Ectodermal cell (in vitro differentiated cells): ENCODE results near the gene TAAR6.
"Not testable (repeated sequence)": the region's sequence is repeated elsewhere in the genome, so short reads cannot be mapped to it uniquely, and the experiment has no call there.

Source experiments
- H3K27ac ChIP-seq: 2 replicates; pipeline ENCODE4 v1.7.0; 2013; ENCODE audit warnings: mild to moderate bottlenecking, low read depth, low read length; ENCODE audit not compliant: insufficient read depth, poor library complexity, severe bottlenecking
- H3K27me3 ChIP-seq: 2 replicates; pipeline ENCODE4 v1.7.0; 2013; ENCODE audit warnings: mild to moderate bottlenecking, low read length; ENCODE audit not compliant: insufficient read depth, control insufficient read depth, poor library complexity, severe bottlenecking
- H3K36me3 ChIP-seq: one replicate; pipeline ENCODE4 v1.7.0; 2013; ENCODE audit warnings: low read length; ENCODE audit not compliant: control insufficient read depth, insufficient read depth
- H3K4me1 ChIP-seq: one replicate; pipeline ENCODE4 v1.7.0; 2013; ENCODE audit warnings: low read length; ENCODE audit not compliant: control insufficient read depth, insufficient read depth
- H3K4me3 ChIP-seq: 2 replicates; pipeline ENCODE4 v1.7.0; 2013; ENCODE audit warnings: low read depth, low read length, control low read depth; ENCODE audit not compliant: insufficient read depth
- H3K9me3 ChIP-seq: 2 replicates; pipeline ENCODE4 v1.7.0; 2013; ENCODE audit warnings: mild to moderate bottlenecking, low read length, moderate library complexity; ENCODE audit not compliant: control insufficient read depth
- WGBS, 2 experiments: methylation state at CpG; one replicate each; pipeline ENCODE4 v1.1.7; 2013; ENCODE audit warnings: missing lambda C conversion rate in 2 of 2; 5-methylcytosine and 5-hydroxymethylcytosine counted together

Gene TAAR6

DNA sequence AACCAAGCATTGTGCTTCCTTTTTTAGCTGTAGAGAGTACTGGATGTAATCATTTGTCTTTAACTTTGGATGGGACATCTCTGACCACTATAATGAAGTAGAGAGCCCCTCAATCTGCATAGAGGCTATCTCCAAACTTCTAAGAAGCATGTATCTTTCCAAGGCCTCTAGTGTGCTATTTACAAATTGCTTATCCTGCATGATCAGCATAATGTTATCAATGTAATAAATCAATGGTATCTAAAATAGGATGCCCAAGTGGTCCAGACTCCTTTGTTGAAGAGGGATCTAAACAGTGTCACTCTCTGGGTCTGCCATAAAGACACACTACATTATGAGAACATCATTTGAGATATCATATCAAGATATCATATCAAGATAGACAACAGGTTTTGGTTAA lies 25.3 kb upstream of the TAAR6 start:
- Histone ChIP-seq H3K27me3 (no peaks in the 10 kb centered on the region), H3K4me1 (peaks cover 4% of the 10 kb centered on the region), H3K4me3 (no peak overlapping the region), H3K9me3 (no peaks in the 10 kb centered on the region), H3K27ac (no peak overlapping the region), H3K36me3 (no peaks in the 10 kb centered on the region)

DNA sequence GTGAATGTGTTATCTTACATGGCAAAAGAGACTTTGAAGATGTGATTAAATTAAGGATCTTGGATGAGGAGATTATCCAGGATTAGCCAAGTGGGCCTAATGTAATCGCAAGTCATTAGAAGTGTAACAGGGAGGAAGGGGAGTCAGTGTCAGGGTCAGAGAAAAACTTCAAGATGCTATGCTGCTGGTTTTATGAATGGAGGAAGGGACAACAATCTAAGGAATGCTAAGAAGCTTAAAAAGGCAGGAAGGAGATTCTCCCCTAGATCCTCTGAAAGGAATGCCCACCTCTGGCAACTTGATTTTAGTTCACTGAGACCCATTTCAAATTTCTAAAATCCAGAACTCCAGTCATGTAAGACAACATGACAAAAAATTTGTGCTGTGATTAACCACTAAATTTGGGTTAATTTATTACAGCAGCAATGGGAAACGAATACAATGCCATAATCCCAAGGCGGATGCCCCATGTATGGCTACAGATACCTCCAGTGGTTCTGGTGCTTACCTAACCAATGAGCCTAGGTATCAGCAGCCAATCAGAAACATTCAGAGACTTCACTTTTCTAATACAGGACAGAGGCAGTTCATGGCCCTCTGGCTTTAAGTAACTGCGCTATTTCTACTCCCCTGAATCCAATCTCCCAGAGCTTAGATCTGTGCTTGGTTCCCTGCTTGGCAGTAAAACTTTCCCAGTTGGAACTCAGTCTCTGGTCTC lies 21.2 kb upstream of the TAAR6 start:
- Histone ChIP-seq H3K4me3 (no peak overlapping the region), H3K36me3 (no peaks in the 10 kb centered on the region), H3K27ac (no peak overlapping the region), H3K4me1 (peaks cover 4% of the 10 kb centered on the region), H3K27me3 (no peaks in the 10 kb centered on the region), H3K9me3 (no peaks in the 10 kb centered on the region)
- WGBS, 2 experiments: 91 to 92% methylated on average over 4 of the region's 4 CpGs

DNA sequence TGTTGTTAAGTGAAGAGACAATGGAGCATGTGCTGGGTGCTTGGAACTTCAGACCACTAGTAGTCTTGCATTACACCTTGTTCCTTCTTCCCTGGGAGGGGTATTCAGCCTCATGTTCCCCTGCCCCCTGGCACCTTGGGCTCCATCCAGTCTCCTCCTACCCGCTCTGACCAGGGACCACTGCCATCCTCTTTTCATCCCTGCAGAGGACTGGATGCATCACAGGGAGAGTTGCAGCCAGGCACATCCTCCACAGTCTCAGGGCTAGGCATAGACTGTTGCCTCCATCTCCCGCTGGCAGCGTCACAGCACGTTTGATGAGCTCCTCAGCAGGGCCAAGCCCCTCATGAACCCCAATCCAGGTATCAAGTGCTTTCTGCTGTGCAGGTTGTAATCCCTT lies 18.9 kb upstream of the TAAR6 start:
- no peak overlapping the region for H3K4me3 ChIP-seq
- H3K36me3 ChIP-seq: no peaks in the 10 kb centered on the region
- H3K27ac ChIP-seq: no peak overlapping the region
- peaks cover 4% of the 10 kb centered on the region for H3K4me1 ChIP-seq
- no peaks in the 10 kb centered on the region for H3K27me3 ChIP-seq
- 80 to 87% methylated on average over 4 of the region's 4 CpGs for WGBS, 2 experiments
- no peaks in the 10 kb centered on the region for H3K9me3 ChIP-seq

DNA sequence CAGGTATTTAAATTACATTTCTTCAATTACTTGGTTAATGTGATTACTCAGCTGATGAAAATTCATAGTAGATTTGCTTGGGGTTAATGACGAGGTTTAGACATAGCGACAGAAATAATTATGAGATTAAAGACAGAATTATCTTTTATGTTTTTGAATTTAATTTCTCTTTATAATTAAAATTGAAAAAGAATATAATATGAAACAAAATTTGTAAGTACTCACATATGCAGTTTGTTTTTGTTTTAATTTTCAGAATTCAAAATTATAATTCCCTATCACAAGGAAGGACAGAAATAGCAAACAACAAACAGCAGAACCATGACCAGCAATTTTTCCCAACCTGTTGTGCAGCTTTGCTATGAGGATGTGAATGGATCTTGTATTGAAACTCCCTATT lies 17.8 kb upstream of the TAAR6 start, which contains the start of gene TAAR8:
TSS of gene TAAR8 (plus strand) at position 301 of the 400 bp plus-strand sequence. CDS start at position 322, 21 bp downstream.
- no peaks in the 10 kb centered on the region for H3K27me3 ChIP-seq
- no peak within 1 kb of the TSS for H3K27ac ChIP-seq
- H3K4me3 ChIP-seq: no peak within 1 kb of the TSS
- peaks cover 4% of the 10 kb centered on the region for H3K4me1 ChIP-seq
- no peaks in the 10 kb centered on the region for H3K36me3 ChIP-seq
- WGBS, 2 experiments: 100% methylated on average over 2 of the region's 2 CpGs; no CpG with 5 or more reads in 1 of the 2 experiments
- no peaks in the 10 kb centered on the region for H3K9me3 ChIP-seq

DNA sequence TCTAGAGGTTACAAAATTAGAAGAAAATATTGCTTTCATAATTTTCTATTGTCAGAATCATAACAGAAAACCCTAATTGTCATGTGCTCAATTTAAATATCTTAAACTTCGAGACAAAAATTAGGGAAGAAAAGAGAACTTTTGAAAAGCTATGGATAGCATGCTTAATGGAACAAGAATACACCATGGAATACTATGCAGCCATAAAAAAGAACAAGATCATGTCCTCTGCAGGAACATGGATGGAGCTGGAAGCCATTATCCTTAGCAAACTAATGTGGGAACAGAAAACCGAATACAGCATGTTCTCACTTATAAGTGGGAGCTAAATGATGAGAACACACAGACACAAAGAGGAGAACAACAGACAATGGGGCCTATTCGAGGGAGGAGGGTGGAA lies 10.0 kb upstream of the TAAR6 start:
- H3K4me3 ChIP-seq, H3K4me1 ChIP-seq, H3K36me3 ChIP-seq, H3K27me3 ChIP-seq, H3K9me3 ChIP-seq, H3K27ac ChIP-seq: not testable (repeated sequence)
- WGBS, 2 experiments: 83 to 95% methylated on average over 3 of the region's 3 CpGs

DNA sequence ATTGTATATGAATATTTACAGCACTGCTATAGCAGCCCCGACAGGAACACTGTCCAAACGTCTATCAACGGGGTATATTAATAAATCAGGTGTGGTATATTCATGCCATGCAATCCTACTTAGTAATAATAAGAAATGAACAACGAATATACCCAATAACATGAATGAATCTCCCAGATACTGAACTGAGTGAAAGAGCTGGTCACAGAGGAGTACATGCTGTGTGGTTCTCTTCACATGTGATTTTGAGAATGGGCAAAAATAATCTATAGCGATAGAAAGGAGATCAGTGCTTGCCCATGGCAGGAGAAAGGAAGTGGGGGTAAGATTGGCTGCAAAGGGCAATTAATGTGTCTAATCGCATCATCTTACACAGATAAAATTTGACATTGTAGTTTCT lies 3.7 kb upstream of the TAAR6 start:
- Histone ChIP-seq H3K9me3 (no peaks in the 10 kb centered on the region), H3K4me1 (no peaks in the 10 kb centered on the region), H3K36me3 (no peaks in the 10 kb centered on the region), H3K27ac (no peak overlapping the region), H3K27me3 (no peaks in the 10 kb centered on the region), H3K4me3 (no peak overlapping the region)
- 100% methylated on average over 1 to 4 of the region's 6 CpGs for WGBS, 2 experiments

DNA sequence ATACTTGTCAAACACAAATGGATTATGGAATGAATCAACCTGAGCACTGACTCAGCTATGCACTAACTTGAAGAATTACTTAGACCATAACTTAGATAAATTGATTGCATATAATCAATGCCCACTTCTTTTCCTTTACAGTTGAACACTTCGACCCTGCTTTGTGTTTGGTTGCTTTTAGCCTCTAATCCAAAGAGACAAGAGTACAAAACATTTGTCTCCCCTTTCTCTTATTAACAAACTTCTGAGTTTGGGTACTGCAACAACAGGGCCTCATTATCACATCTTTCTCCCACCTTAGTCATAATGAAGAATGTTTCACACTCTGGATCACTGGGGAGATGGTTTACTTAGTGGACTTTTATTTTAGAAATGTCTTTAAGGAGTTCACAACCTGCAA lies 2.6 kb upstream of the TAAR6 start:
- Histone ChIP-seq H3K4me1 (no peaks in the 10 kb centered on the region), H3K4me3 (no peak overlapping the region), H3K27ac (no peak overlapping the region), H3K36me3 (no peaks in the 10 kb centered on the region), H3K27me3 (no peaks in the 10 kb centered on the region), H3K9me3 (no peaks in the 10 kb centered on the region)
- 91 to 94% methylated on average over 1 of the region's 1 CpG for WGBS, 2 experiments

DNA sequence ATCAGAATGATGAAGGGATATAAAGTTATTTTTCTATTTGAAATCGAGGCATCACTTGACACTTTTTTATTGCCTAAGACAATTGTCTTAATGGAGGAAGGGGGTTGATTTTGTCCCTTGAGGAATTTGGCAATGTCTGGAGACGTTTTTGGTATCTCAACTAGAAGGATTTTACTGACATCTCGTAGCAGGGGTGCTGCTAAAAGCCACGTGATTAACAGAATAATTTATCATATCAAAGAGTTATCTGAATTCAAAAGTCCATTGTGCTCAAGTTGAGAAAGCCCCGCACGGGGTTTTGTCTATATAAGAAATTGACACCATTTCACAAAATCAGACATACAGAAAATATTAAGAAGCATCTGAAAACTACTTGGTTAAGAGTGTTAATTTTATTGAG lies 1.5 kb upstream of the TAAR6 start:
- 79 to 82% methylated on average over 2 to 6 of the region's 6 CpGs for WGBS, 2 experiments
- Histone ChIP-seq H3K27me3 (no peaks in the 10 kb centered on the region), H3K4me1 (no peaks in the 10 kb centered on the region), H3K4me3 (no peak overlapping the region), H3K27ac (no peak overlapping the region), H3K9me3 (no peaks in the 10 kb centered on the region), H3K36me3 (no peaks in the 10 kb centered on the region)

DNA sequence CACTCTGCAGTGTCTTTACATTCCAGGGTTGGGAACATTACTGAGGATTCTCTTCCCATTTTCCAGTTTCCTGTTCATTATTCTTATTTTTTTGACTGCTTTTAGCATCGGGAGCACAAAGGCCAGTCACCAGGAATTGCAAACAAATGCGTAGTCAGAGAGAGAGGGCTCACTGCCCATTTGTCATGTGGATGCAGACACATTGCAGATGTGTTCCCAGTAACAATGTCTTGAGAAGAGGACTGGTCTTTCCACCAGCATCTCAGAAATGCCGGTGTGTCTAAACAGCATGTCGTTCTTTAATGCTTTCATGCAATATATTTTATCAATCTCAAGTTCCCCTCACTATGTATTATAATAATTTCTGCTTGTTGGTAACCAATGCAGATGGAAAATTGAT lies 952 bp upstream of the TAAR6 start:
- no peaks in the 10 kb centered on the region for H3K36me3 ChIP-seq
- H3K4me1 ChIP-seq: no peaks in the 10 kb centered on the region
- WGBS, 2 experiments: 61 to 64% methylated on average over 3 to 4 of the region's 4 CpGs
- H3K27ac ChIP-seq: no peak overlapping the region
- H3K9me3 ChIP-seq: no peaks in the 10 kb centered on the region
- H3K4me3 ChIP-seq: no peak overlapping the region
- H3K27me3 ChIP-seq: no peaks in the 10 kb centered on the region

DNA sequence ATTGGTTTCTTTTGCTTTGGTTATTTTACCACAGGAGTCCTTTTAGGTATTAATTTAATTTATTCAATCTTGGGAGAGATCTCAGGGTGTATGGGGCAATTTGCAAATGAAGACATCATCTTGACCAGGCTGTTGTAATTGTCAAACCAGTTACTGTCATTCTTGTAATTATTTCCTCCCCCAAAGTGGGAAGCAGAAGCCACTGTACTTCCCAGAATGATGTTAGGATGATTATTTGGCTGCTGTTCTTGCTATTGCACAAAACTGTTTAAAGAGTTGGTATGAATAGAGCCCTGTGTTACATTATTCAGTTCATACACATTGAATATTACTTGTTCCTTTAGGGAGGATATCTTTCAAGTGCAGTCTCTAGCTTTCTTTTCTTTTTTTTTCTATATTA lies 1.7 kb downstream of the TAAR6 start:
- no peak overlapping the region for H3K4me3 ChIP-seq
- no peaks in the 10 kb centered on the region for H3K27me3 ChIP-seq
- H3K27ac ChIP-seq: no peak overlapping the region

DNA sequence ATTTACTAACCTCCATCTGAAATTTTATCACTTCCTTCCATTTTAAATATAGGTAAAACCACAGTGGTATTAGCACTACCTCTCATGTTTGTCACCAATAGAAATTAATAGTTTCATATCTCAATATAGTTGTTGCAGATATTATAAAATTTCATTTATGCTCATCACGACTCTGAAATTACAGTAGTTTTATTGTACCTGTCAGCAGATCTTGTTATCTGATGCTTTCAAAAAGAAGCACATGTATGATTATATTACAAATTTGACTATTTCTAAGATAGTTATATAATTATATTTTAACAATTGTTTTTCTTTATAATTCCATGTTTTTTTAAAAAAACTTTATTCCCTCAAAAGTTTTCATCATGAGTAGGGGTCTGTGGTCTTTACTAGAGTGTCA lies 14.6 kb downstream of the TAAR6 start:
- Histone ChIP-seq H3K27ac (no peak overlapping the region), H3K9me3 (no peaks in the 10 kb centered on the region), H3K4me3 (no peak overlapping the region), H3K36me3 (no peaks in the 10 kb centered on the region), H3K4me1 (no peaks in the 10 kb centered on the region), H3K27me3 (no peaks in the 10 kb centered on the region)
- WGBS, 2 experiments: no CpG with 5 or more reads among the region's 1 CpG

More for the DNA sequence above, 1.7 kb downstream of the TAAR6 start:
- Histone ChIP-seq H3K9me3 (no peaks in the 10 kb centered on the region), H3K36me3 (no peaks in the 10 kb centered on the region), H3K4me1 (no peaks in the 10 kb centered on the region)
